Stimulated activated CD8-positive, alpha-beta memory T cell treated with anti-CD3 and anti-CD28 coated beads, Interleukin-7, amount 100 ng/mL, for 24 hours (primary cell): ENCODE results near the gene SLC6A18.
"Not testable (repeated sequence)": the region's sequence is repeated elsewhere in the genome, so short reads cannot be mapped to it uniquely, and the experiment has no call there.

Experiments used
- DNase-seq: peaks from one replicate; pipeline ENCODE4 v3.0.0-alpha.2; 2020; ENCODE audit warnings: low read depth

The SLC6A18 gene

DNA sequence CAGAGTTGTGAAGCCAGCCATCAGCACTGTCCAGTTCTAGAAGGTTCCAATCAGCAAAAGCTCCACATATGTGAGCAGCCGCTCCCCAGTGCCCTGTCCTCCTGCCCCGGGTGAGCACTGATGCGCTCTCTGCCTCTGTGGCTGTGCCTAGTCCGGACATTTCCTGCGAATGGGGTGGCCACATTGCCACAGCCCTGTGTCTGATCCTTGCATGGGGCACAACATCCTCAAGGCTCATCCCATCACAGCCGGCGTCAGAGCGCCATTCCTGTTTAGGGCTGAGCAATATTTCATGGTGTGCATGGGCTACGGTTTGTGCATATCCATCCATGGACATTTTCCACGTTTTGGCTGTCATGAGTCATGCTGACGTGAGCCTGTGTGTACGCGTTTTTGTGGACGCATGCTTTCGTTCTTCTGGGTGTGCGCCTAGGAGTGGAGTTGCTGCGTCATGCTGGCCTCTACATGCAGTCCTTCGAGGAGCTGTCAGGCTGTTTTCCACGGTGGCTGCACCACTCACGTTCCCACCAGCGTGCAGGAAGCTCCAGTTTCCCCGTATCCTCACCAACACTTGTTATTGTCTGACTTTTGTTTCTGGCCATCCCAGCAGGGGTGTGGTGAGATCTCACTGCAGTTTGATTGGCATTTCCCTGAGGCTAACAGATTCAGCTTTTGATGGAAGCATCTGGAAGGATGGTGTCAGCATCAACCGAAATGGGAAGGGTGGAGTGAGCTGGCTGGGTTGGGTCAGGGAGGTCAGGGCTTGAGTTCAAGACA, 9.7 kb upstream of the SLC6A18 start:
- DNase-seq = no peak

DNA sequence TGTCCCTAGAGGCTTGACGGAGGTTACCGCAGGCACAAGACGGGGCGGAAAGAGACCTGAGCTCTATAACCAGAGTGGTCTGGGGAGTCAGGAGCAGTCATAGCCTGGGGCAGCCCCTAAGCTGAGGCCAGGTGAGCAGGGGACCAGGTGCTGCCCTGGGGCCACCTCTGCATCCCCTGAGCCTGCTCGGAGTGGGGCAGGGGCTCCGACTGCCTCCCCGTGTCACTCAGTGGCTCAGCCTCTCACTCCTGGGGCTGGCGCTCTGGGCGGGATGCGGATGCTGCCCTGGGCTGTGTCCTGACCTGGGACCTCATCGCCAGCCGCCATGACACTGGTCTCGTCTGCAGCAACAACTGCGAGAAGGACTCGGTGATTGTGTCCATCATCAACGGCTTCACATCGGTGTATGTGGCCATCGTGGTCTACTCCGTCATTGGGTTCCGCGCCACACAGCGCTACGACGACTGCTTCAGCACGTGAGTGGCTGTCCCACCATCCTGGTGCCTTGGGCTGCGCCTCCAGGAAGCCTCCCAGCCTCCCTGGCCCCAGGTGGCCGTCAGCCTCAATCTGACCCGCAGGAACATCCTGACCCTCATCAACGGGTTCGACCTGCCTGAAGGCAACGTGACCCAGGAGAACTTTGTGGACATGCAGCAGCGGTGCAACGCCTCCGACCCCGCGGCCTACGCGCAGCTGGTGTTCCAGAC, 8.8 kb upstream of the SLC6A18 start:
- DNase-seq = no peak

DNA sequence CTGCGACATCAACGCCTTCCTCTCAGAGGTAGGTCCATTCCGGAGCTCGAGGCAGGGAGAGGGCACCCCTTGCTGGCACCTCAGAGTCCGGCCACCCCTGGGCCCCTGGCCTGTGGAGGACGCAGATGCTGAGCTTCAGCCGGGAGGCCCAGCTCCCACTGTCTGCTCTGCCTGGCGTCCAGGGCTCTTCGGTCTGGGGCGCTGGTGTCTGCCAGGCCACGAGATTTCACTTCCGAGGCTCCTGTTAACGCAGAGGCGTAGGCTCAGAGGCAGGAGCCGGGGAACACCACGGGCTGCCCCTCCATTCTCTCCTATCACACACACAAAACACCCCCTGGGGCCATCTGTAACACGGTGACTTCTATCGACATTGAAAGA, 8.3 kb upstream of the SLC6A18 start:
- DNase-seq = no peak

DNA sequence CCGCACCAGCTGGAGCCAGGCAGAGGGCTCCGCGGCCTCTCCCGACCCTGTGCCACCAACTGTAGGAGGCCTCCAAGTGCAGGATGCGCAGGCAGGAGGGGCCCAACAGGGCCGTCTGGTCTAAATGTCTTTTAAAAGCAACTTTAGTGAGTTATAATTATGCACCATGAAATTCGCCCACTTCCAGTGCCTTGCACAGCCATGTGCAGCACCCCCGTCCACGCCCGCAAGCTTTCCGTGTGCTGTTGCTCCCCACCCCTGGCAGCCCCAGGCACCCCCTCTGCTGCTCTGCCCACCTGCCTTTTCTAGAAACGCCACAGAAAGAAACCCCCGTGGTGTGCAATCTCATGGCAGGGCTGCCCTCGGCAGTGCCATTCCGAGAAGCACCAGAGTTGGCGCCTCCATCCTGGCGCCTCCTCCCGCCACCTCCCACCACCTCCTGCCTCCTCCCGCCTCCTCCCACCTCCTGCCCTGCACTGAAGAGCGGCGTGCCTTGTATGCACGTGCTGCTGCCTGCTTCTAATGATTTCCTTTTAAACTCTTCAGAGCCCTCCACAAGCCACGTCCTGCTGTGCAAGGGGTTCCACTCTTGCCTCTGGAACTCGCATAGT, 7.5 kb upstream of the SLC6A18 start:
- no peak for DNase-seq

DNA sequence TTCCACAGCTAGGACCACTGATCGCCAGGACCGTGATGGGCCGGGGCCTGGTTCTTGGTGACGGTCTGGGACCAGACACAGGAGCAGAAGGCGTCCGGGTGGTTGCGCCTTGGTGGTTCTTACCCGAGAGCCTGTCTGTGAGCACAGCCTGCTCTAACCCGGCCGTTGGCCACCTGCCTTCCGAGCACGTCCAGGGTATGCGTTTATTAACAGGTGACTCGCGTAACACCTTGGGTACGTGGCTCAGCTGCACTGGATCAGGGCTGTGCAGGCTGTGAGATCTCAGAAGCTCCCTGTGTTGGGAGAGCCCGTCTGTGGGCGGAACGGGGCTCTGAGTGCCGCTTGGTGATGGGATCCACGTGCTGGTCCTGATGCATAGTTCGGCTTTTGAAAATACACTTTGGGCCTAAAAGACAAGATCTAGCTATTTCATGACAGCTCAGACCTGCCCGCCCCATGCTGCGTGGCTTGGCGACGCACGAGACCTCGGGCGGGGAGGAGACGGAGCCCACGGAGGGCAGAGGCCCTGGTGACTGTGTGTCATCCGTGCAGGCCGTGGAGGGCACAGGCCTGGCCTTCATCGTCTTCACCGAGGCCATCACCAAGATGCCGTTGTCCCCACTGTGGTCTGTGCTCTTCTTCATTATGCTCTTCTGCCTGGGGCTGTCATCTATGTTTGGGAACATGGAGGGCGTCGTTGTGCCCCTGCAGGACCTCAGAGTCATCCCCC, 6.7 kb upstream of the SLC6A18 start:
- no peak for DNase-seq

DNA sequence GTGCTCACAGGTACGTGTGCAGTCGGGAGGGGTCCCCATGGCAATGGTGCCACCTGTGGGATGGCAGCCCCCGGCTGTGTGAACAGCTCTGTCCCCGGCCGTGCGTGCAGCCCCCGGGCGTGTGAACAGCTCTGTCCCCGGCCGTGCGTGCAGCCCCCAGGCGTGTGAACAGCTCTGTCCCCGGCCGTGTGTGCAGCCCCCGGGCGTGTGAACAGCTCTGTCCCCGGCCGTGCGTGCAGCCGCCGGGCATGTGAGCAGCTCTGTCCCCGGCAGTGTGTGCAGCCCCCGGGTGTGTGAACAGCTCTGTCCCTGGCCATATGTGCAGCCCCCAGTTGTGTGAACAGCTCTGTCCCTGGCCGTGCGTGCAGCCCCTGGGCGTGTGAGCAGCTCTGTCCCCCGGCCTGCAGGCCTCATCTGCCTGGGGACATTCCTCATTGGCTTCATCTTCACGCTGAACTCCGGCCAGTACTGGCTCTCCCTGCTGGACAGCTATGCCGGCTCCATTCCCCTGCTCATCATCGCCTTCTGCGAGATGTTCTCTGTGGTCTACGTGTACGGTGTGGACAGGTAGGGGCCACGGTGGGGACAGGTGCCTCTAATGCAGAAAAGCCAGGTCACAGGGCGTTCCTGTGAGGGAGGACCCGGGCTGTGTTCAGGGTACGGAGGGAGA, 5.9 kb upstream of the SLC6A18 start:
- DNase-seq = no peak

DNA sequence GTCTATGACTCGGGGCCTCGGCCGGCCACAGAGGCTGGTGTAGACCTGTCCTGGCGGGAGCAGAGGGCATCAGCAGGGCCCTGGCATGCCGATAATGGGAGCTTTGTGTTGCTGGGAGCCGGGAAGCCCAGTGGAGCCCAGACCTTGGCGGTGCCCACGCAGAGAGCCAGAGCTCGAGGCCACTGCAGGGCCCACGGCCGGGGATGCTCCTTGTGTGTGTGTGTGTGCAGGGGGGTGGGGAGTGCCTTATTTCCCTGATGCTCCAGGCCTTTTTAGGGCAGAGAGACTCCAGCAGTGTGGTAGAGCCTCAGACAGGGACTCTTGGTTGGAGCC, 5.4 kb upstream of the SLC6A18 start:
- DNase-seq = no peak

DNA sequence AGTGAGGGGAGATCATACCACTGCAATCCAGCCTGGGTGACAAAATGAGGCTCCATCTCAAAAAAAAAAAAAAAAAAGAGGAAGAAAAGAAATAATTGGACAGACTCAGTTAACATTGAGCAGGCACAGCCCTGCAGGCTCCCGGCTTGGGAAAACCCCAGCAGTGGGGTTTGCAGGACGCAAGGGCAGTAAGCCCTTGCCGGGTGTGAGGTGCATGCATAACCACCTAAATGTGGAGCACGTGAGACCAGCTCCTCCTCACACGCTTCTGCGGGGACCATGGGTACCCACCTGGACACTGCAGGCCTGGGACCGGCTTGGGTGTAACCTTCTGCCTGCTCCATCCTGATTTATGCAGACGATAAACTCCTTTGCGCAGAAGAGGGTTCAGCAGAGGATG, 4.8 kb upstream of the SLC6A18 start:
- DNase-seq = no peak

DNA sequence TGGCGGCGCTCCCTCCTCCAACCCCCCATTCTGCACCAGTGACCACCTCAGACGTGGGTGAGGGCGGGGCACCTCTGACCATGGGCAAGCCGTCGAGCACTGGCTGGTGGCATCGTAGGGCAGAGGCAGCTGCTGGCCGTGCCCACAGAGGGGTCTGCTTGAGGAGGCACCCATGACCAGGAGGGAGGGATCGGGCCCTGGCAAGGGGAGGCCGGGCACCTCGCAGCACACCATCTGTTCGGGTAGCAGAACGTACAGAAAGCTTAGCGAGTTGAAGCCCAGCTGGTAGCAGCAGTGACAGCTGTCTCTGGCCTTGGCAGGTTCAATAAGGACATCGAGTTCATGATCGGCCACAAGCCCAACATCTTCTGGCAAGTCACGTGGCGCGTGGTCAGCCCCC, 4.3 kb upstream of the SLC6A18 start:
- no peak for DNase-seq

DNA sequence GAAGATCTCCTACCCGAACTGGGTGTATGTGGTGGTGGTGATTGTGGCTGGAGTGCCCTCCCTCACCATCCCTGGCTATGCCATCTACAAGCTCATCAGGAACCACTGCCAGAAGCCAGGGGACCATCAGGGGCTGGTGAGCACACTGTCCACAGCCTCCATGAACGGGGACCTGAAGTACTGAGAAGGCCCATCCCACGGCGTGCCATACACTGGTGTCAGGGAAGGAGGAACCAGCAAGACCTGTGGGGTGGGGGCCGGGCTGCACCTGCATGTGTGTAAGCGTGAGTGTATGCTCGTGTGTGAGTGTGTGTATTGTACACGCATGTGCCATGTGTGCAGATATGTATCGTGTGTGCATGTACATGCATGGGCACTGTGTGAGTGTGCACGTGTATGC, 3.5 kb upstream of the SLC6A18 start:
- DNase-seq = no peak

DNA sequence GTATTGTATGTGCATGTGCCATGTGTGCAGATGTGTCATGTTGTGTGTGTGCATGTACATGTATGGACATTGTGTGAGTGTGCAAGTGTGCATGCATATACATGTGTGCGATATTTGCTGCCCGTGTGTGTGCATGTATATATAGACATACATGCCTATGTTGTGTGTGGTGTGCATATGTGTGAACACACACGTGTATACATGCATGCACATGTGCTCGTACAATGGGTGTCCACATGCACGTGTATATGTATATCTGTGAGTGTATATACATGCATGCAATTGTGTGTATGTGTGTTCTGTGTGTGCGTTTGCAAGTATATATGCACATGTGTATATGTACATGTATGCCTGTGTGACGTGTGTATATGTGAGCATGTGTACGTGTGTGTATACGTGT, 3.0 kb upstream of the SLC6A18 start:
- DNase-seq = no peak

DNA sequence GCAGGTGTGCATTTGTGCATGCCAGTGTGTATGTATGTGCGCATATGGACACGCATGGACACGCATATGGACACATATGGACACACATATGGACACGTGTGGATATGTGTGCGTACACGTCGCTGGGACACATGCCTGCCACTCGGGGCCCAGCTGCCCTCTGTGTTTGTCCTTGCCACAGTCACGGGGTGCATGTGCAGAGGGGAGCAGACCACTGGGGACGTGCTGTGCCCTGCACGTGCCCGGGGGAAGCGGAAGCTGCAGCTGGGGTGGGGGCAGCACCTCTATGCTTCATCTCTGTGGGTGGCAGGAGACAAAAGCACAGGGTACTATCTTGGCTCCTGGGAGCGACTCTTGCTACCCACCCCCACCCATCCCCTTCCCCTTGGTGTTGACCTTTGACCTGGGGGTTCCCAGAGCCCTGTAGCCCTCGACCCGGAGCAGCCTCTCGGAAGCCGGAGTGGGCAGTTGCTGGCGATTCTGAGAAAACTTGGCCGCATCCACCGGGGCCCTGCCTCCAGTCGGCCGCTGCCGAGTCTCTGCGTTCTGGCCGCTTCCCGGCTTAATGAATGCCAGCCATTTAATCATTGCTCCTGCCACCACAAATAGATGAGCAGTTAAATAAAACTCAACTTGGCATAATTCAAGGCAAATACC, 2.4 kb upstream of the SLC6A18 start:
- DNase-seq = no peak

DNA sequence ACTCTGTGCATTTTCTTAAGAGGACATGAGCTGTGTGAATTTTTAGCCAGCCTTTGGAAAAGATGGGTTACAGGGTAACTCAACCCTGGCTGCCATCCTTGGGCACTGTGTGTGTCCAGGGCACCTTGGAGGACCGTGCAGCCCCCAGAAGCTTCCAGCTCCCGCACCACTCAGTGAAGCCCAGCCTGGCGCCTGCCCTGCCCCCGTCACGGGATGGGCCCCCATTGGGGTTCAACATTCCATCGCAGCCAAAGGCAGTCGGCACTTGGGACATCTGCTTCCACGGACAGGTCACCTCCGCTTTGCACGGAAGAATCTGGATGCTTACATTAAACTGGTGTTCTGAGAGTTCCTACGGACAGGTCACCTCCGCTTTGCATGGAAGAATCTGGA, 1.9 kb upstream of the SLC6A18 start:
- DNase-seq = no peak

DNA sequence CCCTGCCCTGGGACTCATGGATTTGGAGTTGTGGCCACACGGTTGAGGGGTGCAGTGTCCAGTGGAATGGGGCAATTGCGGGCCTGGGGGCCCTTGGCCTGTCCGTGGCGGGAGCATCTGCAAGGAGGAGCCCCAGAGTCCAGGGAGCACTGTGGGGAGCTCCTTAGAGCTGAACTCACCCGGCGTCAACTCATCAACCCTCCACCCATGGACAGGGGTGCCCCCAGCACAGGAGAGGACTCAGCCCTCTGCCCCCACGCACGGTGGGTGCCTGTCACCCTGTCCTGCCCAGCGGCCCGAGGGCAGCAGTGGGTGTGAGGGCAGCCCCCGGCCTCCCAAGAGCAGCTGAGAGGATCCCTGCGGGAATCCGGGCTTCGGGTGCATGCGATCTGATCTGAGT, 550 bp upstream of the SLC6A18 start:
- no peak for DNase-seq

DNA sequence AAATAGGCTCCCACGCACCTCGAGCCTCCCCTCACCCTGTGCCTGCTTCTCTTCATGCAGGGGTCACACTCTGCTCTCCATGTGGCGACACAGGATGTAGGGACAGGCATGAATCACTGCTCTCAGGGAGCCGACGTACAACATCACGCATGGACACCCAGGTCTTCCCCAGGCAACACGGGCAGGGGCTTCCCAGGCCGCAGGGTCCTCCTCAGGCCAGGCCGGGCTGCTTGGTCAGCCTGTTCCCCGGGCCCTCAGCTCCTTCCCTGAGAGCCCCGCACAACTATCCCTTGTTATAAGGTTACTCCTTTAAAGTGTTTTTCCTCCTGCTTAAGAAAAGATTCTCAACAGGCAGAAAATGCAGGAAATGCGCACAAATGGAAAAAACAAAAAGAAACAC, 1.1 kb downstream of the SLC6A18 start:
- DNase-seq = no peak

DNA sequence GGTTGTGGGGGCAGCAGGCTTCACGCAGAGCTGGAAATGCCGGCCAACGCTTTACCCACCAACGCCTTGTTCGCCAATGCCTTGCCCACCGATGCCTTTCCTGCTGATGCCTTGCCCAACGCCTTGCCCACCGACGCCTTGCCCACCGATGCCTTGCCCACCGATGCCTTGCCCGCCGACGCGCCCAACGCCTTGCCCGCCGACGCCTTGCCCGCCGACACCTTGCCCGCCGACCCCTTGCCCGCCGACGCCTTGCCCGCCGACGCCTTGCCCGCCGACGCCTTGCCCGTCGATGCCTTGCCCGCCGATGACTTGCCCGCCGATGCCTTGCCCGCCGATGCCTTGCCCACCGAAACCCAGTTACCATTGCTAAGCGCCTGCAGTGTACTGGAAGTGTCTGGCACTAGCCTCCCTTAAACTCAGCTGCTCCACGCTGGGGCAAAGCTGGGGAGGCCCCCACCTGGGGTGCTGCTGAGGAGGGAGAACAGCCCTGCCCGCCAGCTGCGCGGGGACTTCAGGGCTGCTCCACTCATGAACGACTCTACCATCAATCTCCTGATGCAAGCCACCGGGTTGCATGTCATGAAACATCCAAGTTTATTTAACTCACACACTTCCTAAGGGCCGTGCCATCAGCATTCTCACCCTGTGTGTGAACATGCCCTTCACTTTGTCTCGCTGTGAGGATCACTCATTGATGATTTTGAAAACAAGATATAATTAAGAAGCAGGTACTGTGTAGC, 1.8 kb downstream of the SLC6A18 start:
- no peak for DNase-seq

DNA sequence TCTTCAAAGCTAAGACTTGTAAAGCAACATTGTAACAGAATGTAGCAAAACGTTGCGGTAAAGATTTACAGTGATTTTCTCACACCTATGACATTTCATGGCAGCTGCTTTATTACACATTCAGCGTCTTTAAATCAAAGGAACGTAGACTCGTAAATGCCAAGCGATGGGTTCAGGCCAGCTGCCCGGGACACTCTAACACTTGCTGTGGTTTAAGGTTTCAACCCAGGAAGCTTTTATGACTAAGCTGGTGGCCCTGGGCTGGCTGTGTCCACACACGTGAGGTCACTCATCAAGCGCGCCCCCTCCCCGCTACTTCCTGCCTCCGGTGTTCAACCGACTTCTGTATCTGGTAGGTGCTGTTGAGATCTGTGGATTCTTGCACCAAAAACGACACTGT, 2.5 kb downstream of the SLC6A18 start:
- DNase-seq = no peak

DNA sequence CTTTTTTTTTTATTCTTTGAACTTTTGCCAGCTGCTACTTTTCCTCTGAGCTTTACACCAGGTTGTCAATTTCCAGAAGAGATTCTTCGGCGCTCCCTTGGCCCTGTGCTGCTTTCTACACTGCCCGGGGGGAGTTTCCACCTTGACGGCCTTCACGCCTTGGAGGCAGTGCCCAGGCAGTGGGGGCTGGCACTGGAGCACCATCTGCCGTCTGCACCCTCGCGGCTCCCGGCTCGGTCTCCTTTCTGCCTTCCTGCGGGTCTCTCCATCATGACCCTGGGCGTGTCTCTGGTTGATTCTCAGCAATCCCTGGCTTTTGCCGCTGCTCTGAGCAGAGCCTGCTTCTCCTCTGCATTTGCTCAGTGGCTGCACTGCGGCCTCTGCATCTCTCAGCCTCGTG, 2.9 kb downstream of the SLC6A18 start:
- DNase-seq = no peak

DNA sequence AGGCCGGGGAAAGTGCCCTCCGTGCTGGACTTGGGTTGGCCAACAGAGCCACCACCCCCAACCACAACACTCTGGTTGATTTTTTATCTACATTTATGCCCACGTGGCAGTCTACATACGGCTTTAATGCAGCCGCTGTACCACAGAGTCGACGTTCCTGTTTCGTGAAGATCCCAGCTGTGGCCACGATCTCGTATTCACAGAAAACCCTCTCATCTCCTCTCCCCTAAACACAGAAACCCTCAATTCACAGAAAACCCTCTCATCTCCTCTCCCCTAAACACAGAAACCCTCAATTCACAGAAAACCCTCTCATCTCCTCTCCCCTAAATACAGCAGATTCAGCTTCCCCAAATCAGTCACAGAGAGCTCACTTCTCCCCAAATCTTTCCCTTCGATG, 3.8 kb downstream of the SLC6A18 start:
- DNase-seq = not testable (repeated sequence)

DNA sequence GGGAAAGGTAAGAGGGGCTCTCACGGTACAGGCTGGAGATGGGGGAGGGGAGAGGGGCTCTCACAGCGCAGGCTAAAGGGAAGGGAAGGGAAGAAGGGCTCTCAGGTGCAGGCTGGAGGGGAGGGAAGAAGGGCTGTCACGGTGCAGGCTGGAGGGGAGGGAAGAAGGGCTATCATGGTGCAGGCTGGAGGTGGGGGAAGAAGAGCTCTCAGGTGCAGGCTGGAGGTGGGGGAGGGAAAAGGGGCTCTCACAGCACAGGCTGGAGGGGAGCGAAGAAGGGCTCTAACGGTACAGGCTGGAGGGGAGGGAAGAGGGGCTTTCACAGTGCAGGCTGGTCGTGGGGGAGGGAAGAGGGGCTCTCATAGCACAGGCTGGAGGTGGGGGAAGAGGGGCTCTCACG, 4.6 kb downstream of the SLC6A18 start:
- DNase-seq = no peak

DNA sequence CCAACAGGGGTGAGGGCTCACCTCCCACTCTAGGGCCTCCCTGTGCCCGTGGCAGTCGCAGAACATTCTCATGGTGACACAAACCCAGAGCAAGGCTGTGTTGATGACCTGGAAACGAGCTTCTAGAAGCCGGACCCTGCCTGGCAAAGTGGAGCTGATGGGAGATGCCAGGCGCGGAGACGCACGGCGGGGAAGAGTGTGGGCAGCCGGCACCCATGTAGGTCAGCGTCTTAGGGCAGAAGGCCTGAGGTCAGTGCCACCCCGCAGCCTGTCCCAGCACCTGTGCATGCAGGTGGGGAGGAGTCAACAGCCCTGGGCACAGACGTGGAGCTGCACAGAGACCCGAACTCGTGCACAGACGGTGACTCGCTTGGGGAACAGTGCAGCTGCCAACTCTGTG, 5.4 kb downstream of the SLC6A18 start:
- DNase-seq = no peak
